Measurements from ENCODE around the gene PPTC7. TPM values are rescaled to one million over a fixed set of nuclear protein-coding genes. Genes with fewer than 3 reads are reported as not detected.

Gene PPTC7
- total and polyA plus RNA-seq, 2 of the 13 experiments (the other 11 are each of a cell fraction or from before 2014, with no cell fraction given): 4.8 to 12.3 TPM

DNA sequence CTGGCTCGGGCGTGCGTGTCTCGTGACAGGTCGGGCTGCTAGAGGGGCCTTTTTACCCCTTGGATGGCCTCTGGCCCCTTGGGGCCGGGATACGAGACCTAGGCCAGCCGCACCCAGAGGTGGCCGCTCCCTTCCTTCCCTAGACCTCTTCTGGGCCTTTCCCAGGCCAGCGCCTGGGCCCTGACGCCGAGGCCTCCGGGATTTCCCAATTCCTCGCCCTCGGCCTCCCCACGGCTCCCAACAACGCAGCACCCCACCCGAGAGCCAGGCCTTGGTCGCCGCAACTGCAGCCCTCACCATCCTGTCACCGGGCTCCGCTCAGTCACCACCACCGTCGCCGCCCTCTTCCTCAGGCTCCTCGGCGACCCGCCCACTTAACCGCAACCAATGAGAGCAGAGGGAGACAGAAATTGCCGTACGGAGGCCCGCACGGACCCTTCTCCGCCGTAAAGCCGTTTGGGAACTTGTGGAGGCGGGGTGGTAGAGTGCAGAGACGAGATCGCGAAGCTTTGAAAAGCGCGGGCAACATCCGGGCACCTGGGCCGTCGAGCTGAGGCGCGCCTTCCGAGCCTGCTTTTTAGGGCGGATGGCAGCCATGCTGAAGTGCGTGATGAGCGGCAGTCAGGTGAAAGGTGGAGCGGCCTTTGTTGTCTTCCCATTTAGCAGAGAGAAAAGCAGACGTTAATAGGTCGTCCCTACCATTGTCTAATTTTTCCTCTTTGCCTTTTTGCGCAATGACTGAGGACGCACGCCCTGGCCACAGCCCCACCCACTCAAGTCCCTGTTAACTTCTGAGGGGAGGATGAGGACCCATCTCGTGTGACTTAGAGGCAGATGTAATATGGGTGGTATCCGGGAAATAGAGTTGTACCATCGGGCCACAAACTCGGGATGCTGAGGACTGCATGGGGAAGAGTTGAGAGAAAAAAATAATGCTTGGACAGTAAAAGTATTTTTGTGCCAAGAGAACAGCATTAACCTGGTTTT, 81.1 kb downstream of the PPTC7 start, which contains the start of the genes RAD9B and VPS29 (continued):
- TF ChIP-seq, protein P1, sequence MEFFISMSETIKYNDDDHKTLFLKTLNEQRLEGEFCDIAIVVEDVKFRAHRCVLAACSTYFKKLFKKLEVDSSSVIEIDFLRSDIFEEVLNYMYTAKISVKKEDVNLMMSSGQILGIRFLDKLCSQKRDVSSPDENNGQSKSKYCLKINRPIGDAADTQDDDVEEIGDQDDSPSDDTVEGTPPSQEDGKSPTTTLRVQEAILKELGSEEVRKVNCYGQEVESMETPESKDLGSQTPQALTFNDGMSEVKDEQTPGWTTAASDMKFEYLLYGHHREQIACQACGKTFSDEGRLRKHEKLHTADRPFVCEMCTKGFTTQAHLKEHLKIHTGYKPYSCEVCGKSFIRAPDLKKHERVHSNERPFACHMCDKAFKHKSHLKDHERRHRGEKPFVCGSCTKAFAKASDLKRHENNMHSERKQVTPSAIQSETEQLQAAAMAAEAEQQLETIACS (CRISPR knock-in tag; IDR thresholded peaks at IDR 0.05): peak; percentile 67
- TF ChIP-seq FOXA3 (CRISPR knock-in tag; IDR thresholded peaks at IDR 0.05) (no peak; the same call in none of the 2 replicates), HIVEP1 (CRISPR knock-in tag; IDR thresholded peaks at IDR 0.05) (peak; percentile 91), AGO1 (IDR thresholded peaks at IDR 0.05; ENCODE audit: low read depth, low read length, poor library complexity, severe bottlenecking) (peak; percentile 51), ZSCAN9 (CRISPR knock-in tag; IDR thresholded peaks at IDR 0.05; ENCODE audit: borderline replicate concordance) (peak; percentile 78; the same call in 1 of the 2 replicates), HNF4A (CRISPR knock-in tag; IDR thresholded peaks at IDR 0.05) (peak; percentile 31; the same call in 1 of the 2 replicates), SRSF1 (optimal IDR thresholded peaks at IDR 0.05; ENCODE audit: low read depth, low read length) (peak; percentile 73), SMAD9 (CRISPR knock-in tag; IDR thresholded peaks at IDR 0.05) (peak; percentile 98), PAX8 (CRISPR knock-in tag; IDR thresholded peaks at IDR 0.05; ENCODE audit: borderline replicate concordance) (peak; percentile 93; the same call in 1 of the 2 replicates), ZFP41 (CRISPR knock-in tag; IDR thresholded peaks at IDR 0.05; ENCODE audit: borderline replicate concordance) (peak; percentile 86; the same call in 1 of the 2 replicates), SMARCC2 (IDR thresholded peaks at IDR 0.05) (no peak), ZNF720 (CRISPR knock-in tag; IDR thresholded peaks at IDR 0.05) (0 out of 2 replicates have a peak, but pooled peaks have one; percentile 66), REL (CRISPR knock-in tag; conservative IDR thresholded peaks at IDR 0.05) (peak; percentile 96), CBX5 (CRISPR knock-in tag; IDR thresholded peaks at IDR 0.05; ENCODE audit: borderline replicate concordance) (peak; percentile 16; the same call in 1 of the 2 replicates)
- TF ChIP-seq, protein P2, sequence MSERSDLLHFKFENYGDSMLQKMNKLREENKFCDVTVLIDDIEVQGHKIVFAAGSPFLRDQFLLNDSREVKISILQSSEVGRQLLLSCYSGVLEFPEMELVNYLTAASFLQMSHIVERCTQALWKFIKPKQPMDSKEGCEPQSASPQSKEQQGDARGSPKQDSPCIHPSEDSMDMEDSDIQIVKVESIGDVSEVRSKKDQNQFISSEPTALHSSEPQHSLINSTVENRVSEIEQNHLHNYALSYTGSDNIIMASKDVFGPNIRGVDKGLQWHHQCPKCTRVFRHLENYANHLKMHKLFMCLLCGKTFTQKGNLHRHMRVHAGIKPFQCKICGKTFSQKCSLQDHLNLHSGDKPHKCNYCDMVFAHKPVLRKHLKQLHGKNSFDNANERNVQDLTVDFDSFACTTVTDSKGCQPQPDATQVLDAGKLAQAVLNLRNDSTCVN (CRISPR knock-in tag; IDR thresholded peaks at IDR 0.05; ENCODE audit: borderline replicate concordance): peak; percentile 78; the same call in 1 of the 2 replicates
- TF ChIP-seq, protein P3, sequence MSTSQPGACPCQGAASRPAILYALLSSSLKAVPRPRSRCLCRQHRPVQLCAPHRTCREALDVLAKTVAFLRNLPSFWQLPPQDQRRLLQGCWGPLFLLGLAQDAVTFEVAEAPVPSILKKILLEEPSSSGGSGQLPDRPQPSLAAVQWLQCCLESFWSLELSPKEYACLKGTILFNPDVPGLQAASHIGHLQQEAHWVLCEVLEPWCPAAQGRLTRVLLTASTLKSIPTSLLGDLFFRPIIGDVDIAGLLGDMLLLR (CRISPR knock-in tag; IDR thresholded peaks at IDR 0.05): peak; percentile 90
- TF ChIP-seq, protein P4, sequence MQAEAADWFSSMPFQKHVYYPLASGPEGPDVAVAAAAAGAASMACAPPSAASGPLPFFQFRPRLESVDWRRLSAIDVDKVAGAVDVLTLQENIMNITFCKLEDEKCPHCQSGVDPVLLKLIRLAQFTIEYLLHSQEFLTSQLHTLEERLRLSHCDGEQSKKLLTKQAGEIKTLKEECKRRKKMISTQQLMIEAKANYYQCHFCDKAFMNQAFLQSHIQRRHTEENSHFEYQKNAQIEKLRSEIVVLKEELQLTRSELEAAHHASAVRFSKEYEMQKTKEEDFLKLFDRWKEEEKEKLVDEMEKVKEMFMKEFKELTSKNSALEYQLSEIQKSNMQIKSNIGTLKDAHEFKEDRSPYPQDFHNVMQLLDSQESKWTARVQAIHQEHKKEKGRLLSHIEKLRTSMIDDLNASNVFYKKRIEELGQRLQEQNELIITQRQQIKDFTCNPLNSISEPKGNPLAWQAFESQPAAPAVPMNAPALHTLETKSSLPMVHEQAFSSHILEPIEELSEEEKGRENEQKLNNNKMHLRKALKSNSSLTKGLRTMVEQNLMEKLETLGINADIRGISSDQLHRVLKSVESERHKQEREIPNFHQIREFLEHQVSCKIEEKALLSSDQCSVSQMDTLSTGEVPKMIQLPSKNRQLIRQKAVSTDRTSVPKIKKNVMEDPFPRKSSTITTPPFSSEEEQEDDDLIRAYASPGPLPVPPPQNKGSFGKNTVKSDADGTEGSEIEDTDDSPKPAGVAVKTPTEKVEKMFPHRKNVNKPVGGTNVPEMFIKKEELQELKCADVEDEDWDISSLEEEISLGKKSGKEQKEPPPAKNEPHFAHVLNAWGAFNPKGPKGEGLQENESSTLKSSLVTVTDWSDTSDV (CRISPR knock-in tag; IDR thresholded peaks at IDR 0.05): peak; percentile 88
- TF ChIP-seq, protein P5, sequence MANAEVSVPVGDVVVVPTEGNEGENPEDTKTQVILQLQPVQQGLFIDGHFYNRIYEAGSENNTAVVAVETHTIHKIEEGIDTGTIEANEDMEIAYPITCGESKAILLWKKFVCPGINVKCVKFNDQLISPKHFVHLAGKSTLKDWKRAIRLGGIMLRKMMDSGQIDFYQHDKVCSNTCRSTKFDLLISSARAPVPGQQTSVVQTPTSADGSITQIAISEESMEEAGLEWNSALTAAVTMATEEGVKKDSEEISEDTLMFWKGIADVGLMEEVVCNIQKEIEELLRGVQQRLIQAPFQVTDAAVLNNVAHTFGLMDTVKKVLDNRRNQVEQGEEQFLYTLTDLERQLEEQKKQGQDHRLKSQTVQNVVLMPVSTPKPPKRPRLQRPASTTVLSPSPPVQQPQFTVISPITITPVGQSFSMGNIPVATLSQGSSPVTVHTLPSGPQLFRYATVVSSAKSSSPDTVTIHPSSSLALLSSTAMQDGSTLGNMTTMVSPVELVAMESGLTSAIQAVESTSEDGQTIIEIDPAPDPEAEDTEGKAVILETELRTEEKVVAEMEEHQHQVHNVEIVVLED (CRISPR knock-in tag; IDR thresholded peaks at IDR 0.05; ENCODE audit: borderline replicate concordance): peak; percentile 79
- TF ChIP-seq, protein P6, sequence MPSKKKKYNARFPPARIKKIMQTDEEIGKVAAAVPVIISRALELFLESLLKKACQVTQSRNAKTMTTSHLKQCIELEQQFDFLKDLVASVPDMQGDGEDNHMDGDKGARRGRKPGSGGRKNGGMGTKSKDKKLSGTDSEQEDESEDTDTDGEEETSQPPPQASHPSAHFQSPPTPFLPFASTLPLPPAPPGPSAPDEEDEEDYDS (CRISPR knock-in tag; IDR thresholded peaks at IDR 0.05): peak; percentile 89
